Caco-2 (cell line): ENCODE results near the gene ACER3. TPM values are rescaled to one million over a fixed set of nuclear protein-coding genes. Genes with fewer than 3 reads are reported as not detected.

Experiments
- BruUV-seq: library from RNA; stranded (reverse); fragments of 400-500 nt; replicated peaks from 2 replicates; lab custom pipeline; 2021; lab: Mats Ljungman, UMichigan
- CTCF ChIA-PET: fragments of 300-600 bp; sonication (Branson Sonifier 250); formaldehyde crosslinking; loops from one replicate; lab custom pipeline; 2022; ENCODE audit warnings: antibody characterized with exemption; lab: Charles Lee
- POLR2A ChIA-PET: fragments of 300-600 bp; sonication (Branson Sonifier 250); formaldehyde crosslinking; loops from one replicate; lab custom pipeline; 2022; ENCODE audit warnings: antibody characterized with exemption; lab: Charles Lee
- DNase-seq, 2 experiments: peaks; one replicate each; pipeline versions ENCODE4 v3.0.0 to v3.0.0-alpha.2; 2020 to 2022
- H3K27me3 ChIP-seq: replicated peaks from 2 replicates; pipeline ENCODE4 v1.6.0; 2011; ENCODE audit warnings: low read length; ENCODE audit not compliant: control insufficient read depth, insufficient read depth
- H3K36me3 ChIP-seq: 2 replicates; pipeline ENCODE4 v1.5.1; 2011; ENCODE audit warnings: low read length; ENCODE audit not compliant: control insufficient read depth, insufficient read depth
- H3K4me1 ChIP-seq: fragments of 250-450 bp; sonication (Bioruptor Pico); 2 replicates; pipeline ENCODE4 v1.5.1; 2020; ENCODE audit warnings: mild to moderate bottlenecking
- H3K4me3 ChIP-seq: 2 replicates; pipeline ENCODE4 v1.5.1; 2011; ENCODE audit warnings: low read depth, mild to moderate bottlenecking, control low read depth, low read length
- H3K9me3 ChIP-seq: fragments of 250-450 bp; sonication (Bioruptor Pico); 2 replicates; pipeline ENCODE4 v1.5.1; 2020; ENCODE audit warnings: mild to moderate bottlenecking, moderate library complexity
- H3K27ac Mint-ChIP-seq: one replicate; pipeline ENCODE4 v1.8.0; 2022; ENCODE audit warnings: mixed read lengths; ENCODE audit not compliant: unreplicated experiment
- H3K27me3 Mint-ChIP-seq: one replicate; pipeline ENCODE4 v1.8.0; 2022; ENCODE audit warnings: mixed read lengths; ENCODE audit not compliant: insufficient read depth, unreplicated experiment
- H3K36me3 Mint-ChIP-seq: one replicate; pipeline ENCODE4 v1.8.0; 2022; ENCODE audit warnings: mild to moderate bottlenecking, mixed read lengths; ENCODE audit not compliant: insufficient read depth, unreplicated experiment
- H3K4me1 Mint-ChIP-seq: one replicate; pipeline ENCODE4 v1.8.0; 2022; ENCODE audit warnings: low read depth, mixed read lengths; ENCODE audit not compliant: unreplicated experiment
- H3K4me3 Mint-ChIP-seq: one replicate; pipeline ENCODE4 v1.8.0; 2022; ENCODE audit warnings: mild to moderate bottlenecking, moderate library complexity, mixed read lengths; ENCODE audit not compliant: unreplicated experiment
- H3K9me3 Mint-ChIP-seq: one replicate; pipeline ENCODE4 v1.8.0; 2022; ENCODE audit warnings: mixed read lengths; ENCODE audit not compliant: unreplicated experiment
- CTCF ChIP-seq, 2 experiments: fragments of 200-600 bp in 1 of 2; IDR thresholded peaks; 1 replicate in 1 of 2; 2 replicates in 1 of 2; pipeline versions ENCODE4 v1.5.1 to v1.8.0; 2011 to 2022; ENCODE audit warnings: antibody characterized with exemption in 1 of 2, control low read depth in 1 of 2, inconsistent platforms in 1 of 2, low read depth in 1 of 2, low read length in 1 of 2, mild to moderate bottlenecking in 1 of 2, moderate library complexity in 1 of 2; ENCODE audit not compliant: insufficient read depth in 1 of 2, severe bottlenecking in 1 of 2, unreplicated experiment in 1 of 2
- intact Hi-C: fragments of 100-400 bp; cut with micrococcal nuclease; formaldehyde crosslinking; loops from one replicate; pipeline ENCODE4 v1.10.0; 2022; ENCODE audit not compliant: unreplicated experiment
- total RNA-seq: library from RNA; stranded (reverse); gene quantifications from 2 replicates; pipeline ENCODE4 v1.2.3, GENCODE V29; 2022

ACER3 gene
- total RNA-seq, 1 experiment from 2014 or later, result 37.5 TPM

GRCh38 chr11:77071671-77072605, 211.2 kb downstream of the ACER3 start:
- H3K36me3 ChIP-seq, result no peaks in the 10 kb centered on the region
- no peak for TF ChIP-seq CTCF (IDR thresholded peaks at IDR 0.05; ENCODE audit: insufficient read depth in 1 of 2, low read depth in 1 of 2, low read length in 1 of 2, severe bottlenecking in 1 of 2, unreplicated experiment in 1 of 2)
- POLR2A ChIA-PET, result no interaction called here
- H3K4me3 ChIP-seq, result no peak overlapping the region
- H3K9me3 ChIP-seq, result no peaks in the 10 kb centered on the region
- peak in 1 of 2 experiments; percentile 39 for DNase-seq
- Mint-ChIP-seq H3K27ac (no peak overlapping the region), H3K4me3 (no peak overlapping the region), H3K4me1 (peaks cover 28% of the 10 kb centered on the region), H3K9me3 (no peaks in the 10 kb centered on the region), H3K36me3 (no peaks in the 10 kb centered on the region), H3K27me3 (no peaks in the 10 kb centered on the region)
- intact Hi-C loops, result no loop called here
- H3K4me1 ChIP-seq, result peaks cover 19% of the 10 kb centered on the region
- BruUV-seq, result no TSS peak
- H3K27me3 ChIP-seq, result no peaks in the 10 kb centered on the region
- CTCF ChIA-PET, result interaction anchor here (1.2 kb wide), 1 partner anchor 19 kb away, joined by 3 read pairs; no protein-coding TSS in a partner anchor

GRCh38 chr11:77072851-77073327, 212.2 kb downstream of the ACER3 start:
- Mint-ChIP-seq H3K36me3 (no peaks in the 10 kb centered on the region), H3K27ac (no peak overlapping the region), H3K4me3 (no peak overlapping the region), H3K4me1 (peaks cover 21% of the 10 kb centered on the region), H3K9me3 (peaks cover 2% of the 10 kb centered on the region), H3K27me3 (no peaks in the 10 kb centered on the region)
- H3K4me1 ChIP-seq, result peaks cover 12% of the 10 kb centered on the region
- no peak for TF ChIP-seq CTCF (IDR thresholded peaks at IDR 0.05; ENCODE audit: insufficient read depth in 1 of 2, low read depth in 1 of 2, low read length in 1 of 2, severe bottlenecking in 1 of 2, unreplicated experiment in 1 of 2)
- no peaks in the 10 kb centered on the region for H3K36me3 ChIP-seq
- no peaks in the 10 kb centered on the region for H3K27me3 ChIP-seq
- BruUV-seq, result no TSS peak
- DNase-seq, result peak in 1 of 2 experiments; percentile 32
- CTCF ChIA-PET, result interaction anchor here (0.5 to 1.2 kb wide), 4 partner anchors 10 to 1089 kb away, joined by 3 to 9 read pairs (median 4); no protein-coding TSS in a partner anchor
- peaks cover 1% of the 10 kb centered on the region for H3K9me3 ChIP-seq
- no peak overlapping the region for H3K4me3 ChIP-seq
- POLR2A ChIA-PET, result no interaction called here
- intact Hi-C loops, result no loop called here

DNA sequence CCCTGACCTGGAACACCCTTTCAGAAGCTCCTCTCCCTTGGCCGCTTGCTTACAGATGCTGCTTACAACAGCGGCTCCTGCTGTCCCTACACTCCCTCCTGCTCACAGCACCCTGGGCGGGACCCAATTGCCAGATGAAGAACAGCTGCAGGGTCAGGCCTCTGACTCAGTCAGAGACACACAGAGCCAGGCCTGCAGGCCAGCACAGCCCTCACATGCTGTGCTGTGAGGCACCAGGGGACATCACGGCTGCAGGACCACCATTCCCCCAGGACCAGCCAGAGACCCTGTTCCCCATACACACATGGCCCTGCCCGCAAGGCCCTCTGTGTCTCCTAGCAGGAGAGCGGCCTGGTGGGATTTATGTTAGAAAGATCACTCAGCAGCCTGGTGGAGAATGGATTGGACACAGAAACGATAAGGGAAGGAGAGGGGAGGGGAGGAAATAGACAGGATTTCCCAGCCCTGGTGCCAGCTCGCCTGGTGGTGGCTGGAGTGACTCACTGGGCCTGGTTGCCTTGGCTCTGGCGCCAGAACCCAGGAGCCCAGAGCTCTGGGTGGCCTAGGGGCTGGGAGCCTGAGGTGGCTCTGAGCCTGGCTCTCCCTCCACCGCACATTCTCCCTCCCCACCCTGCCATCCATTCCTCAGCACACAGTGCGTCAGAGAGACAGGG, 212.7 kb downstream of the ACER3 start:
- Mint-ChIP-seq H3K27me3 (no peaks in the 10 kb centered on the region), H3K9me3 (peaks cover 8% of the 10 kb centered on the region), H3K36me3 (no peaks in the 10 kb centered on the region), H3K4me1 (peaks cover 21% of the 10 kb centered on the region), H3K4me3 (no peak overlapping the region), H3K27ac (no peak overlapping the region)
- H3K4me3 ChIP-seq, result no peak overlapping the region
- DNase-seq, result peak; percentile 37 to 57
- peak in 1 of 2 experiments; percentile 5 for TF ChIP-seq CTCF (IDR thresholded peaks at IDR 0.05; ENCODE audit: insufficient read depth in 1 of 2, low read depth in 1 of 2, low read length in 1 of 2, severe bottlenecking in 1 of 2, unreplicated experiment in 1 of 2)
- H3K4me1 ChIP-seq, result peaks cover 10% of the 10 kb centered on the region
- intact Hi-C loops, result loop anchor here (2.0 kb wide), 1 partner anchor 27 kb away; no protein-coding TSS in a partner anchor
- peaks cover 7% of the 10 kb centered on the region for H3K9me3 ChIP-seq
- no peaks in the 10 kb centered on the region for H3K27me3 ChIP-seq
- ChIA-PET POLR2A (no interaction called here), CTCF (interaction anchor here (0.5 to 1.2 kb wide), 4 partner anchors 11 to 1089 kb away, joined by 3 to 9 read pairs (median 4); no protein-coding TSS in a partner anchor)
- BruUV-seq, result no TSS peak
- H3K36me3 ChIP-seq, result no peaks in the 10 kb centered on the region
